IMR-90 (cell line): ENCODE results near the gene ZNF280C. TPM values are rescaled to one million over a fixed set of nuclear protein-coding genes. Genes with fewer than 3 reads are reported as not detected.

Experiments used
- ATAC-seq: fragments of 200-7000 bp; cut with Tn5 transposase; 2 replicates; pipeline ENCODE4 v1.9.1; 2020; ENCODE audit warnings: low read depth, mild to moderate bottlenecking, moderate library complexity
- BruUV-seq: library from RNA; stranded (reverse); fragments of 400-500 nt; replicated peaks from 2 replicates; lab custom pipeline; 2021; lab: Mats Ljungman, UMichigan
- CTCF ChIA-PET: fragments of 300-600 bp; formaldehyde crosslinking; extraction: SDS; loops from one replicate; lab custom pipeline; 2021; ENCODE audit warnings: antibody characterized with exemption; lab: Yijun Ruan, JAX
- POLR2A ChIA-PET: fragments of 300-600 bp; sonication (Branson Sonifier 250); formaldehyde crosslinking; loops from one replicate; lab custom pipeline; 2022; ENCODE audit warnings: antibody characterized with exemption; ENCODE audit not compliant: unreplicated experiment; lab: Charles Lee
- DNase-seq: peaks from one replicate; pipeline ENCODE4 v3.0.0; 2013
- H2AFZ ChIP-seq: replicated peaks from 2 replicates; pipeline ENCODE3; 2013; ENCODE audit warnings: low read length, mild to moderate bottlenecking; ENCODE audit not compliant: poor library complexity
- H2AK5ac ChIP-seq: 2 replicates; pipeline ENCODE4 v1.6.1; 2013; ENCODE audit warnings: low read depth, low read length, inconsistent platforms
- H2AK9ac ChIP-seq: replicated peaks from 2 replicates; pipeline ENCODE3; 2013; ENCODE audit warnings: mild to moderate bottlenecking, low read depth, low read length, moderate library complexity; ENCODE audit not compliant: poor library complexity
- H2BK120ac ChIP-seq: 2 replicates; pipeline ENCODE4 v1.6.1; 2013; ENCODE audit warnings: low read depth, low read length, inconsistent platforms
- H2BK15ac ChIP-seq: 3 replicates; pipeline ENCODE4 v1.6.1; 2013; ENCODE audit warnings: low read depth, low read length, inconsistent platforms
- H2BK20ac ChIP-seq: 2 replicates; pipeline ENCODE4 v1.6.1; 2013; ENCODE audit warnings: low read depth, mild to moderate bottlenecking, inconsistent platforms, low read length, moderate library complexity
- H2BK5ac ChIP-seq: 2 replicates; pipeline ENCODE4 v1.6.1; 2013; ENCODE audit warnings: mild to moderate bottlenecking, low read depth, low read length, inconsistent platforms; ENCODE audit not compliant: poor library complexity, severe bottlenecking
- H3K14ac ChIP-seq: replicated peaks from 2 replicates; pipeline ENCODE4 v1.6.1; 2013; ENCODE audit warnings: low read depth, low read length, inconsistent platforms
- H3K18ac ChIP-seq: 2 replicates; pipeline ENCODE4 v1.6.1; 2013; ENCODE audit warnings: low read depth, low read length, control low read depth
- H3K23ac ChIP-seq: 2 replicates; pipeline ENCODE4 v1.6.1; 2013; ENCODE audit warnings: low read depth, low read length, inconsistent platforms
- H3K27ac ChIP-seq: 2 replicates; pipeline ENCODE4 v1.5.1; 2013; ENCODE audit warnings: mild to moderate bottlenecking, control low read depth, low read length; ENCODE audit not compliant: insufficient read depth
- H3K27me3 ChIP-seq: 2 replicates; pipeline ENCODE4 v1.6.1; 2013; ENCODE audit warnings: low read length; ENCODE audit not compliant: control insufficient read depth, insufficient read depth
- H3K36me3 ChIP-seq: 2 replicates; pipeline ENCODE4 v1.6.1; 2013; ENCODE audit warnings: low read length, mixed read lengths; ENCODE audit not compliant: control insufficient read depth, insufficient read depth
- H3K4ac ChIP-seq: 2 replicates; pipeline ENCODE4 v1.6.1; 2013; ENCODE audit warnings: low read depth, low read length, inconsistent platforms
- H3K4me1 ChIP-seq: 2 replicates; pipeline ENCODE4 v1.6.1; 2013; ENCODE audit warnings: low read length, mixed read lengths; ENCODE audit not compliant: control insufficient read depth, insufficient read depth
- H3K4me2 ChIP-seq: 2 replicates; pipeline ENCODE4 v1.6.1; 2013; ENCODE audit warnings: low read depth, mild to moderate bottlenecking, control low read depth, low read length, moderate library complexity
- H3K4me3 ChIP-seq: 2 replicates; pipeline ENCODE4 v1.5.1; 2013; ENCODE audit warnings: low read depth, mild to moderate bottlenecking, control low read depth, low read length, moderate library complexity; ENCODE audit not compliant: insufficient read depth
- H3K56ac ChIP-seq: 2 replicates; pipeline ENCODE4 v1.6.1; 2013; ENCODE audit warnings: low read length, inconsistent platforms; ENCODE audit not compliant: insufficient read depth; ENCODE audit errors: extremely low read depth
- H3K79me1 ChIP-seq, 2 experiments: 2 replicates each; pipeline ENCODE4 v1.6.1; 2013; ENCODE audit warnings: low read length in 2 of 2, inconsistent platforms in 1 of 2, low read depth in 1 of 2
- H3K9ac ChIP-seq: 2 replicates; pipeline ENCODE4 v1.6.1; 2013; ENCODE audit warnings: low read depth, low read length, control low read depth
- H3K9me1 ChIP-seq: 2 replicates; pipeline ENCODE4 v1.6.1; 2013; ENCODE audit warnings: low read length, inconsistent platforms; ENCODE audit not compliant: insufficient read depth
- H3K9me3 ChIP-seq: 2 replicates; pipeline ENCODE4 v1.6.1; 2013; ENCODE audit warnings: low read length; ENCODE audit not compliant: control insufficient read depth, insufficient read depth
- H4K20me1 ChIP-seq: 2 replicates; pipeline ENCODE4 v1.6.1; 2013; ENCODE audit warnings: low read length, inconsistent platforms; ENCODE audit not compliant: insufficient read depth
- H4K5ac ChIP-seq: 2 replicates; pipeline ENCODE4 v1.6.1; 2013; ENCODE audit warnings: mild to moderate bottlenecking, low read depth, low read length, control low read depth
- H4K8ac ChIP-seq, 2 experiments: 2 replicates each; pipeline ENCODE4 v1.6.1; 2013; ENCODE audit warnings: low read depth in 2 of 2, low read length in 2 of 2, control low read depth in 1 of 2, inconsistent platforms in 1 of 2
- H4K91ac ChIP-seq: 2 replicates; pipeline ENCODE4 v1.6.1; 2013; ENCODE audit warnings: low read depth, low read length, inconsistent platforms; ENCODE audit not compliant: insufficient read depth
- CHD1 ChIP-seq: IDR thresholded peaks from 2 replicates; pipeline ENCODE4 v1.6.1; 2012; ENCODE audit warnings: low read depth, low read length, improper control_type of control experiment
- ELK1 ChIP-seq: fragments of 150-350 bp; IDR thresholded peaks from 2 replicates; pipeline ENCODE4 v1.6.1; 2016; ENCODE audit warnings: low read depth, mild to moderate bottlenecking, low read length, moderate library complexity, borderline replicate concordance
- MXI1 ChIP-seq: IDR thresholded peaks from 2 replicates; pipeline ENCODE4 v1.6.1; 2012; ENCODE audit warnings: low read depth, mild to moderate bottlenecking, low read length, moderate library complexity, borderline replicate concordance
- NFE2L2 ChIP-seq: fragments of 150-350 bp; IDR thresholded peaks from 2 replicates; pipeline ENCODE4 v1.6.1; 2016; ENCODE audit warnings: low read depth, mild to moderate bottlenecking, low read length
- POLR2A ChIP-seq: IDR thresholded peaks from 2 replicates; pipeline ENCODE4 v1.6.1; 2012; ENCODE audit warnings: mild to moderate bottlenecking, low read depth, low read length
- RCOR1 ChIP-seq: IDR thresholded peaks from 2 replicates; pipeline ENCODE4 v1.6.1; 2012; ENCODE audit warnings: mild to moderate bottlenecking, low read length, improper control_type of control experiment; ENCODE audit not compliant: insufficient replicate concordance
- RFX5 ChIP-seq: IDR thresholded peaks from 2 replicates; pipeline ENCODE4 v1.8.0; 2012; ENCODE audit warnings: low read depth, mild to moderate bottlenecking, low read length, moderate library complexity
- WGBS, 2 experiments: methylation state at CpG; one replicate each; pipeline versions ENCODE4 v1.1.5 to v1.1.7; 2013; ENCODE audit warnings: missing lambda C conversion rate in 2 of 2; ENCODE audit not compliant: insufficient read length in 1 of 2; ENCODE audit errors: extremely low coverage in 2 of 2; 5-methylcytosine and 5-hydroxymethylcytosine counted together
- dilution Hi-C: fragments of 300-500 bp; cut with HindIII; formaldehyde crosslinking; loops from one replicate; pipeline ENCODE4 v1.14.3; 2018; ENCODE audit warnings: low sequenced_read_pairs; ENCODE audit not compliant: unreplicated experiment
- in situ Hi-C: fragments of 300-500 bp; cut with MboI; formaldehyde crosslinking; loops from 3 replicates; pipeline ENCODE4 v1.14.3; 2019; ENCODE audit warnings: low sequenced_read_pairs, inconsistent platforms, mixed read lengths
- intact Hi-C: fragments of 100-400 bp; cut with micrococcal nuclease; formaldehyde crosslinking; loops from 2 replicates; pipeline ENCODE4 v1.10.0; 2022
- polyA plus RNA-seq, 3 experiments: library from polyadenylated mRNA; depleted of rRNA; stranded (reverse); fragments of >200 nt; gene quantifications; 2 replicates each; pipeline ENCODE4 v1.2.3, GENCODE V29; 2012; ENCODE audit warnings: low replicate concordance in 1 of 3
- total RNA-seq: library from RNA; depleted of rRNA; stranded (reverse); fragments of >200 nt; gene quantifications from 2 replicates; pipeline ENCODE4 v1.2.3, GENCODE V29; 2012
- TF ChIP-seq, protein P1 (sequence below): conservative IDR thresholded peaks from 2 replicates; pipeline ENCODE4 v1.5.1; 2012; ENCODE audit warnings: mild to moderate bottlenecking, low read depth, low read length, improper control_type of control experiment

ZNF280C gene
- total and polyA plus RNA-seq, 2 of the 4 experiments (the other 2 are of a cell fraction), result 3.1 to 4.5 TPM

- Histone ChIP-seq H3K9ac (no peak overlapping the region), H2BK20ac (no peak overlapping the region), H2BK5ac (no peak overlapping the region), H3K56ac (no peak overlapping the region), H4K5ac (no peak overlapping the region), H3K36me3 (no peaks in the 10 kb centered on the region), H4K20me1 (no peaks in the 10 kb centered on the region), H2AK5ac (no peak overlapping the region), H2BK120ac (no peak overlapping the region), H3K9me1 (no peaks in the 10 kb centered on the region), H2BK15ac (no peak overlapping the region), H3K18ac (no peak overlapping the region), H3K4ac (no peak overlapping the region), H3K27ac (no peak overlapping the region), H3K4me1 (no peaks in the 10 kb centered on the region), H4K8ac (no peak overlapping the region), H3K4me3 (no peak overlapping the region), H3K4me2 (no peak overlapping the region), H2AFZ (no peak overlapping the region), H3K23ac (no peak overlapping the region), H2AK9ac (no peak overlapping the region), H4K91ac (no peak overlapping the region), H3K27me3 (peaks cover 3% of the 10 kb centered on the region), H3K79me1 (no peaks in the 10 kb centered on the region), H3K9me3 (no peaks in the 10 kb centered on the region), H3K14ac (no peak overlapping the region)
- TF ChIP-seq RFX5, result no peak
- TF ChIP-seq NFE2L2, result no peak
- TF ChIP-seq MXI1, result no peak
- no peak for TF ChIP-seq ELK1
- TF ChIP-seq RCOR1, result no peak
- TF ChIP-seq, protein P1, sequence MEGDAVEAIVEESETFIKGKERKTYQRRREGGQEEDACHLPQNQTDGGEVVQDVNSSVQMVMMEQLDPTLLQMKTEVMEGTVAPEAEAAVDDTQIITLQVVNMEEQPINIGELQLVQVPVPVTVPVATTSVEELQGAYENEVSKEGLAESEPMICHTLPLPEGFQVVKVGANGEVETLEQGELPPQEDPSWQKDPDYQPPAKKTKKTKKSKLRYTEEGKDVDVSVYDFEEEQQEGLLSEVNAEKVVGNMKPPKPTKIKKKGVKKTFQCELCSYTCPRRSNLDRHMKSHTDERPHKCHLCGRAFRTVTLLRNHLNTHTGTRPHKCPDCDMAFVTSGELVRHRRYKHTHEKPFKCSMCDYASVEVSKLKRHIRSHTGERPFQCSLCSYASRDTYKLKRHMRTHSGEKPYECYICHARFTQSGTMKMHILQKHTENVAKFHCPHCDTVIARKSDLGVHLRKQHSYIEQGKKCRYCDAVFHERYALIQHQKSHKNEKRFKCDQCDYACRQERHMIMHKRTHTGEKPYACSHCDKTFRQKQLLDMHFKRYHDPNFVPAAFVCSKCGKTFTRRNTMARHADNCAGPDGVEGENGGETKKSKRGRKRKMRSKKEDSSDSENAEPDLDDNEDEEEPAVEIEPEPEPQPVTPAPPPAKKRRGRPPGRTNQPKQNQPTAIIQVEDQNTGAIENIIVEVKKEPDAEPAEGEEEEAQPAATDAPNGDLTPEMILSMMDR, result no peak
- no peak for TF ChIP-seq CHD1
- no peak for TF ChIP-seq POLR2A
- intact Hi-C loops, result no loop called here
- dilution Hi-C loops, result no loop called here
- ChIA-PET CTCF (no interaction called here), POLR2A (no interaction called here)
- in situ Hi-C loops, result loop anchor here (25.0 kb wide), 1 partner anchor 100 kb away; the partner anchor contains the start of gene GPR119
- BruUV-seq, result no TSS peak
- ATAC-seq, result no peak
- no CpG with 5 or more reads among the region's 11 CpGs for WGBS, 2 experiments
- DNase-seq, result no peak
Observed at GRCh38 chrX:130287071-130287770, 18.5 kb upstream of the ZNF280C start.
